Neural progenitor cell (in vitro differentiated cells): ENCODE results near the gene RPS3A. TPM values are rescaled to one million over a fixed set of nuclear protein-coding genes. Genes with fewer than 3 reads are reported as not detected.

Source experiments
- DNase-seq: peaks from one replicate; pipeline ENCODE4 v3.0.0-alpha.2; 2016; ENCODE audit warnings: low spot score
- H2AFZ ChIP-seq: fragments of 200-600 bp; sonication (generic); replicated peaks from 2 replicates; pipeline ENCODE4 v1.6.1; 2016; ENCODE audit warnings: antibody characterized with exemption
- H3F3A ChIP-seq: fragments of 200-600 bp; sonication (generic); 2 replicates; pipeline ENCODE4 v1.6.1; 2016; ENCODE audit warnings: antibody characterized with exemption, low read depth
- H3K27ac ChIP-seq: fragments of 200-600 bp; sonication (generic); 2 replicates; pipeline ENCODE4 v1.5.1; 2016; ENCODE audit warnings: mild to moderate bottlenecking
- H3K27me3 ChIP-seq: fragments of 200-600 bp; sonication (generic); 2 replicates; pipeline ENCODE4 v1.6.1; 2016; ENCODE audit warnings: mild to moderate bottlenecking, moderate library complexity
- H3K36me3 ChIP-seq: fragments of 200-600 bp; sonication (generic); 2 replicates; pipeline ENCODE4 v1.5.1; 2016
- H3K4me1 ChIP-seq: fragments of 200-600 bp; sonication (generic); 2 replicates; pipeline ENCODE4 v1.6.1; 2016; ENCODE audit warnings: mixed run types
- H3K4me2 ChIP-seq: fragments of 200-600 bp; sonication (generic); 2 replicates; pipeline ENCODE4 v1.6.1; 2016
- H3K4me3 ChIP-seq: fragments of 200-600 bp; sonication (generic); 2 replicates; pipeline ENCODE4 v1.5.1; 2016
- H3K79me2 ChIP-seq: fragments of 200-600 bp; sonication (generic); 2 replicates; pipeline ENCODE4 v1.6.1; 2016; ENCODE audit warnings: low read depth
- H3K9ac ChIP-seq: fragments of 200-600 bp; sonication (generic); 2 replicates; pipeline ENCODE4 v1.6.1; 2016
- H3K9me3 ChIP-seq: fragments of 200-600 bp; sonication (generic); 2 replicates; pipeline ENCODE4 v1.5.1; 2016; ENCODE audit warnings: low read depth
- H4K20me1 ChIP-seq: fragments of 200-600 bp; sonication (generic); 2 replicates; pipeline ENCODE4 v1.6.1; 2016; ENCODE audit warnings: low read depth
- H3K27ac Mint-ChIP-seq: 3 replicates; pipeline ENCODE4 v1.8.0; 2021; ENCODE audit warnings: mixed read lengths
- H3K27me3 Mint-ChIP-seq: 2 replicates; pipeline ENCODE4 v1.8.0; 2022; ENCODE audit warnings: low read depth, mild to moderate bottlenecking, inconsistent platforms, moderate library complexity, mixed read lengths; ENCODE audit not compliant: insufficient read depth
- H3K36me3 Mint-ChIP-seq: 3 replicates; pipeline ENCODE4 v1.8.0; 2021; ENCODE audit warnings: mixed read lengths
- H3K4me1 Mint-ChIP-seq: 3 replicates; pipeline ENCODE4 v1.8.0; 2021; ENCODE audit warnings: mixed read lengths
- H3K4me3 Mint-ChIP-seq: 3 replicates; pipeline ENCODE4 v1.8.0; 2021; ENCODE audit warnings: mild to moderate bottlenecking, moderate library complexity, mixed read lengths
- H3K9me3 Mint-ChIP-seq: 3 replicates; pipeline ENCODE4 v1.8.0; 2020; ENCODE audit warnings: mixed read lengths
- EZH2 ChIP-seq: fragments of 200-600 bp; sonication (generic); IDR thresholded peaks from 2 replicates; pipeline ENCODE4 v1.6.1; 2017; ENCODE audit warnings: antibody characterized with exemption, mild to moderate bottlenecking, moderate library complexity
- EZH2phosphoT487 ChIP-seq: fragments of 200-600 bp; sonication (generic); IDR thresholded peaks from 2 replicates; pipeline ENCODE4 v1.6.1; 2017; ENCODE audit warnings: antibody characterized with exemption
- total RNA-seq: library from RNA; depleted of rRNA; stranded (reverse); fragments of >200 nt; gene quantifications from 2 replicates; pipeline ENCODE4 v1.2.3, GENCODE V29; 2015; ENCODE audit warnings: low replicate concordance
- TF ChIP-seq, protein P1 (sequence below): fragments of 200-600 bp; sonication (generic); IDR thresholded peaks from 2 replicates; pipeline ENCODE4 v1.5.1; 2017; ENCODE audit warnings: antibody characterized with exemption, mild to moderate bottlenecking

Gene RPS3A
- total RNA-seq, 1 donor from 2014 or later: 9,356 TPM

- TF ChIP-seq, protein P1, sequence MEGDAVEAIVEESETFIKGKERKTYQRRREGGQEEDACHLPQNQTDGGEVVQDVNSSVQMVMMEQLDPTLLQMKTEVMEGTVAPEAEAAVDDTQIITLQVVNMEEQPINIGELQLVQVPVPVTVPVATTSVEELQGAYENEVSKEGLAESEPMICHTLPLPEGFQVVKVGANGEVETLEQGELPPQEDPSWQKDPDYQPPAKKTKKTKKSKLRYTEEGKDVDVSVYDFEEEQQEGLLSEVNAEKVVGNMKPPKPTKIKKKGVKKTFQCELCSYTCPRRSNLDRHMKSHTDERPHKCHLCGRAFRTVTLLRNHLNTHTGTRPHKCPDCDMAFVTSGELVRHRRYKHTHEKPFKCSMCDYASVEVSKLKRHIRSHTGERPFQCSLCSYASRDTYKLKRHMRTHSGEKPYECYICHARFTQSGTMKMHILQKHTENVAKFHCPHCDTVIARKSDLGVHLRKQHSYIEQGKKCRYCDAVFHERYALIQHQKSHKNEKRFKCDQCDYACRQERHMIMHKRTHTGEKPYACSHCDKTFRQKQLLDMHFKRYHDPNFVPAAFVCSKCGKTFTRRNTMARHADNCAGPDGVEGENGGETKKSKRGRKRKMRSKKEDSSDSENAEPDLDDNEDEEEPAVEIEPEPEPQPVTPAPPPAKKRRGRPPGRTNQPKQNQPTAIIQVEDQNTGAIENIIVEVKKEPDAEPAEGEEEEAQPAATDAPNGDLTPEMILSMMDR: no peak
- TF ChIP-seq EZH2: no peak
- no peak for TF ChIP-seq EZH2phosphoT487
- Mint-ChIP-seq H3K4me1 (peaks cover 20% of the 10 kb centered on the region), H3K4me3 (no peak overlapping the region), H3K9me3 (peaks cover 1% of the 10 kb centered on the region), H3K36me3 (peaks cover 46% of the 10 kb centered on the region), H3K27me3 (no peaks in the 10 kb centered on the region), H3K27ac (no peak overlapping the region)
- Histone ChIP-seq H3K36me3 (peaks cover 17% of the 10 kb centered on the region), H3K9ac (no peak overlapping the region), H3K4me2 (no peak overlapping the region), H3K27ac (no peak overlapping the region), H3K4me1 (peaks cover 10% of the 10 kb centered on the region), H3K4me3 (no peak overlapping the region), H2AFZ (no peak overlapping the region), H3K79me2 (peaks cover 39% of the 10 kb centered on the region), H4K20me1 (peaks cover 50% of the 10 kb centered on the region), H3K27me3 (no peaks in the 10 kb centered on the region), H3F3A (peaks cover 73% of the 10 kb centered on the region), H3K9me3 (no peaks in the 10 kb centered on the region)
- DNase-seq: no peak
These were observed 5.2 kb downstream of the RPS3A start for GRCh38 chr4:151104621-151105020.

DNA sequence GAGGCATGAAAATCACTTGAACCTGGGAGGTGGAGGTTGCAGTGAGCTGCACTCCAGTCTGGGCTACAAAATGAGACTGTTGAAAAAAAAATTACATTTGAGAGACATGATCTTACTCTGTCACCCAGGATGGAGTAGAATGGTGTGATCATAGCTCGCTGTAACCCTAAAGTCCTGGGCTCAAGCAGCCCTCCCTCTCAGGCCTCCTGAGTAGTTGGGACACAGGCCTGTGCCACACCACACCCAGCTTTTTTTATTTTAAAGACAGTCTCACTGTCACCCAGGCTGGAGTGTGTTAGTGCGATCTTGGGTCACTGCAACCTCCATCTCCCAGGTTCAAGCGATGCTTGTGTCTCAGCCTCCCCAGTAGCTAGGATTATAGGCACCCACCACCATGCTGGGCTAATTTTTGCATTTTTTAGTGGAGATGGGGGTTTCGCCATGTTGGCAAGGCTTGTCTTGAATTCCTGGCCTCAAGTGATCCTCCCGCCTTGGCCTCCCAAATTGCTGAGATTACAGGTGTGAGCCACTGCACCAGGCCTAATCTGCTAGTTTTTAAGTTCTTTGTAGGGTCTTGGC is 6.1 kb downstream of the RPS3A start:
- Histone ChIP-seq H3K9me3 (no peaks in the 10 kb centered on the region), H3K4me3 (no peak overlapping the region), H3K4me1 (peaks cover 10% of the 10 kb centered on the region), H4K20me1 (peaks cover 41% of the 10 kb centered on the region), H2AFZ (no peak overlapping the region), H3K36me3 (peaks cover 16% of the 10 kb centered on the region), H3K79me2 (peaks cover 30% of the 10 kb centered on the region), H3K4me2 (no peak overlapping the region), H3K27me3 (no peaks in the 10 kb centered on the region), H3K9ac (no peak overlapping the region), H3F3A (peaks cover 73% of the 10 kb centered on the region), H3K27ac (no peak overlapping the region)
- Mint-ChIP-seq H3K27ac (no peak overlapping the region), H3K27me3 (no peaks in the 10 kb centered on the region), H3K4me3 (no peak overlapping the region), H3K4me1 (peaks cover 13% of the 10 kb centered on the region), H3K36me3 (peaks cover 40% of the 10 kb centered on the region), H3K9me3 (no peaks in the 10 kb centered on the region)
- no peak for DNase-seq
- no peak for TF ChIP-seq EZH2phosphoT487
- TF ChIP-seq, protein P1: no peak
- TF ChIP-seq EZH2: no peak

DNA sequence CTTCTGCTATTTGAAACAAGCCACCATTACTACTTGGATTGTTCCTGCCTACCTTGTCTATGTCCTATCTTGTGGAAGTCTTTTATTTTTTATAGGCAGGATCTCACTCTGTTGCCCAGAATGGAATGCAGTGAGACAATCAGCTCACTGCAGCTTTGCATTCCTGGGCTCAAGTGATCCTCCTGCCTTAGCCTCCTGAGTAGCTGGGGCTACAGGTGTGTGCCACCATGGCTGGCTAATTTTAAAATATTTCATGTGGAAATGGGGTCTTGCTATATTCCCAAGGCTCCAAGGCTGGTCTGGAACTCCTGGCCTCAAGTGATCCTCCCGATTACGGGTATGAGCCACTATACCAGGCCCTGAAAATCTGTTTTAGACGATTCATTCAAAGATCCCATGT is 7.6 kb downstream of the RPS3A start:
- no peak overlapping the region for H3K9ac ChIP-seq
- peaks cover 15% of the 10 kb centered on the region for H3K79me2 ChIP-seq
- peaks cover 26% of the 10 kb centered on the region for H4K20me1 ChIP-seq
- Mint-ChIP-seq H3K4me1 (peaks cover 3% of the 10 kb centered on the region), H3K27ac (no peak overlapping the region), H3K4me3 (no peak overlapping the region), H3K36me3 (peaks cover 29% of the 10 kb centered on the region), H3K9me3 (no peaks in the 10 kb centered on the region), H3K27me3 (no peaks in the 10 kb centered on the region)
- no peaks in the 10 kb centered on the region for H3K27me3 ChIP-seq
- H3K4me3 ChIP-seq: no peak overlapping the region
- H2AFZ ChIP-seq: no peak overlapping the region
- DNase-seq: no peak
- peaks cover 5% of the 10 kb centered on the region for H3K36me3 ChIP-seq
- H3K4me2 ChIP-seq: no peak overlapping the region
- no peak for TF ChIP-seq EZH2phosphoT487
- no peak for TF ChIP-seq EZH2
- TF ChIP-seq, protein P1: no peak
- no peaks in the 10 kb centered on the region for H3K4me1 ChIP-seq
- H3K9me3 ChIP-seq: no peaks in the 10 kb centered on the region
- H3F3A ChIP-seq: peaks cover 74% of the 10 kb centered on the region
- H3K27ac ChIP-seq: no peak overlapping the region
